ENCODE results near the gene COX8A.

The COX8A gene

DNA sequence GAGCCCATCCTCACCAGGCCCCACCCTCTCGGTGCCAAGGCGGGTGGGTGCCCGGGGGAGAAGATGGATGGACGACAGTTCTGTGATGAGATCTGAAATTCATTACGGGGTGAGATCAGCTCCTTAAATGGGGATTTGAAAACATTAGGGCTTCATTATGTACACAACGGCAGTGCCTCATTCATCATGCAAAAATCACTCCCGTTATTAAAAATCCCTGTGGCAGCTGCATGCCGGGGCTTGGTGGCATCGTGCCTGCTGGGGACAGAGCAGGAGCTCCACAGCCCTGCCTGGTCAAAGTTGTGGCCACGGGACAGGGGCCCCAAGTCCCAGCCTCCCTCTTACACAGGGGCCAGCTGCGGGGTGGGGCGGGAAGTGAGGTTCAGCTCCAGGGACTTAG is 32.0 kb downstream of the COX8A start:
- Histone ChIP-seq H3K9me2 (ENCODE audit: low read depth, low read length) (no peaks in the 10 kb centered on the region), H2AFZ (ENCODE audit: low read length) (no peak overlapping the region), H3K27me3 (ENCODE audit: insufficient read depth, low read length) (peaks cover 12% of the 10 kb centered on the region; the same call in 1 of the 2 replicates), H3K79me2 (ENCODE audit: insufficient read depth, low read length) (no peaks in the 10 kb centered on the region), H3K4me2 (ENCODE audit: low read length) (no peak overlapping the region), H3K9me3 (ENCODE audit: low read length) (0 out of 2 replicates have a peak, but pooled peaks cover 3% of the 10 kb centered on the region), H3K36me3 (ENCODE audit: insufficient read depth, low read length) (no peaks in the 10 kb centered on the region), H3F3A (ENCODE audit: insufficient read depth, low read length) (no peaks in the 10 kb centered on the region), H3K27ac (ENCODE audit: low read depth, low read length, poor library complexity, severe bottlenecking) (no peak overlapping the region), H3K9ac (ENCODE audit: low read length) (no peak overlapping the region), H3K4me3 (ENCODE audit: low read depth, low read length, poor library complexity, severe bottlenecking) (no peak overlapping the region), H3K4me1 (ENCODE audit: insufficient read depth, low read length, severe bottlenecking) (no peaks in the 10 kb centered on the region), H4K20me1 (ENCODE audit: insufficient read depth, low read length) (no peaks in the 10 kb centered on the region)
- no peak for TF ChIP-seq EZH2 (IDR thresholded peaks at IDR 0.05; ENCODE audit: borderline replicate concordance, low read length)
- TF ChIP-seq, protein P1, sequence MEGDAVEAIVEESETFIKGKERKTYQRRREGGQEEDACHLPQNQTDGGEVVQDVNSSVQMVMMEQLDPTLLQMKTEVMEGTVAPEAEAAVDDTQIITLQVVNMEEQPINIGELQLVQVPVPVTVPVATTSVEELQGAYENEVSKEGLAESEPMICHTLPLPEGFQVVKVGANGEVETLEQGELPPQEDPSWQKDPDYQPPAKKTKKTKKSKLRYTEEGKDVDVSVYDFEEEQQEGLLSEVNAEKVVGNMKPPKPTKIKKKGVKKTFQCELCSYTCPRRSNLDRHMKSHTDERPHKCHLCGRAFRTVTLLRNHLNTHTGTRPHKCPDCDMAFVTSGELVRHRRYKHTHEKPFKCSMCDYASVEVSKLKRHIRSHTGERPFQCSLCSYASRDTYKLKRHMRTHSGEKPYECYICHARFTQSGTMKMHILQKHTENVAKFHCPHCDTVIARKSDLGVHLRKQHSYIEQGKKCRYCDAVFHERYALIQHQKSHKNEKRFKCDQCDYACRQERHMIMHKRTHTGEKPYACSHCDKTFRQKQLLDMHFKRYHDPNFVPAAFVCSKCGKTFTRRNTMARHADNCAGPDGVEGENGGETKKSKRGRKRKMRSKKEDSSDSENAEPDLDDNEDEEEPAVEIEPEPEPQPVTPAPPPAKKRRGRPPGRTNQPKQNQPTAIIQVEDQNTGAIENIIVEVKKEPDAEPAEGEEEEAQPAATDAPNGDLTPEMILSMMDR (IDR thresholded peaks at IDR 0.05; ENCODE audit: low read length), result no peak

GRCh38 chr11:64007160-64007628 is 32.8 kb downstream of the COX8A start:
- Histone ChIP-seq H3K36me3 (ENCODE audit: insufficient read depth, low read length) (no peaks in the 10 kb centered on the region), H3K79me2 (ENCODE audit: insufficient read depth, low read length) (no peaks in the 10 kb centered on the region), H3F3A (ENCODE audit: insufficient read depth, low read length) (no peaks in the 10 kb centered on the region), H3K9ac (ENCODE audit: low read length) (no peak overlapping the region), H3K4me1 (ENCODE audit: insufficient read depth, low read length, severe bottlenecking) (no peaks in the 10 kb centered on the region), H3K27me3 (ENCODE audit: insufficient read depth, low read length) (peaks cover 13% of the 10 kb centered on the region; the same call in 1 of the 2 replicates), H3K4me2 (ENCODE audit: low read length) (no peak overlapping the region), H2AFZ (ENCODE audit: low read length) (no peak overlapping the region), H3K9me2 (ENCODE audit: low read depth, low read length) (no peaks in the 10 kb centered on the region), H3K4me3 (ENCODE audit: low read depth, low read length, poor library complexity, severe bottlenecking) (no peak overlapping the region), H3K27ac (ENCODE audit: low read depth, low read length, poor library complexity, severe bottlenecking) (no peak overlapping the region), H4K20me1 (ENCODE audit: insufficient read depth, low read length) (no peaks in the 10 kb centered on the region), H3K9me3 (ENCODE audit: low read length) (0 out of 2 replicates have a peak, but pooled peaks cover 3% of the 10 kb centered on the region)
- TF ChIP-seq, protein P1 (IDR thresholded peaks at IDR 0.05; ENCODE audit: low read length), result no peak
- no peak for TF ChIP-seq EZH2 (IDR thresholded peaks at IDR 0.05; ENCODE audit: borderline replicate concordance, low read length)

- Histone ChIP-seq H3K9me2 (ENCODE audit: low read depth, low read length) (no peaks in the 10 kb centered on the region), H3K4me2 (ENCODE audit: low read length) (no peak overlapping the region), H4K20me1 (ENCODE audit: insufficient read depth, low read length) (no peaks in the 10 kb centered on the region), H3K9me3 (ENCODE audit: low read length) (0 out of 2 replicates have a peak, but pooled peaks cover 3% of the 10 kb centered on the region), H3K27me3 (ENCODE audit: insufficient read depth, low read length) (peaks cover 13% of the 10 kb centered on the region; the same call in 1 of the 2 replicates), H3K36me3 (ENCODE audit: insufficient read depth, low read length) (no peaks in the 10 kb centered on the region), H3F3A (ENCODE audit: insufficient read depth, low read length) (no peaks in the 10 kb centered on the region), H3K4me3 (ENCODE audit: low read depth, low read length, poor library complexity, severe bottlenecking) (no peak overlapping the region), H3K4me1 (ENCODE audit: insufficient read depth, low read length, severe bottlenecking) (no peaks in the 10 kb centered on the region), H3K27ac (ENCODE audit: low read depth, low read length, poor library complexity, severe bottlenecking) (no peak overlapping the region), H2AFZ (ENCODE audit: low read length) (no peak overlapping the region), H3K9ac (ENCODE audit: low read length) (no peak overlapping the region), H3K79me2 (ENCODE audit: insufficient read depth, low read length) (no peaks in the 10 kb centered on the region)
- TF ChIP-seq EZH2 (IDR thresholded peaks at IDR 0.05; ENCODE audit: borderline replicate concordance, low read length), result no peak
- TF ChIP-seq, protein P1 (IDR thresholded peaks at IDR 0.05; ENCODE audit: low read length), result no peak
Measured at GRCh38 chr11:64007629-64008282, 33.3 kb downstream of the COX8A start.

Data from OCI-LY1 (cell line).